Stimulated activated naive CD8-positive, alpha-beta T cell treated with anti-CD3 and anti-CD28 coated beads, Interleukin-15, Interleukin-2, amounts not matched to agents 100 ng/mL and 50 ng/mL, for 24 hours (primary cell): ENCODE measurements around the gene HENMT1.

Source experiments
- H3K27ac Mint-ChIP-seq: one replicate; pipeline ENCODE4 v1.8.0; 2021; ENCODE audit warnings: mild to moderate bottlenecking, mixed read lengths
- H3K27me3 Mint-ChIP-seq: one replicate; pipeline ENCODE4 v1.8.0; 2021; ENCODE audit warnings: mixed read lengths
- H3K36me3 Mint-ChIP-seq: one replicate; pipeline ENCODE4 v1.8.0; 2021; ENCODE audit warnings: low read depth, mixed read lengths
- H3K4me1 Mint-ChIP-seq: one replicate; pipeline ENCODE4 v1.8.0; 2021; ENCODE audit warnings: low read depth, mixed read lengths
- H3K4me3 Mint-ChIP-seq: one replicate; pipeline ENCODE4 v1.8.0; 2021; ENCODE audit warnings: mild to moderate bottlenecking, mixed read lengths
- H3K9me3 Mint-ChIP-seq: one replicate; pipeline ENCODE4 v1.8.0; 2021; ENCODE audit warnings: mixed read lengths

Gene HENMT1

GRCh38 chr1:108617724-108618056, 43.2 kb downstream of the HENMT1 start:
- Mint-ChIP-seq H3K27me3 (no peaks in the 10 kb centered on the region), H3K4me1 (no peaks in the 10 kb centered on the region), H3K27ac (no peak overlapping the region), H3K36me3 (peaks cover 23% of the 10 kb centered on the region), H3K9me3 (no peaks in the 10 kb centered on the region), H3K4me3 (no peak overlapping the region)

- Mint-ChIP-seq H3K4me3 (no peak overlapping the region), H3K27ac (no peak overlapping the region), H3K36me3 (peaks cover 20% of the 10 kb centered on the region), H3K9me3 (no peaks in the 10 kb centered on the region), H3K27me3 (no peaks in the 10 kb centered on the region), H3K4me1 (no peaks in the 10 kb centered on the region)
Observed at GRCh38 chr1:108617008-108617723, 43.7 kb downstream of the HENMT1 start.

- H3K27me3 Mint-ChIP-seq = no peaks in the 10 kb centered on the region
- no peaks in the 10 kb centered on the region for H3K9me3 Mint-ChIP-seq
- no peaks in the 10 kb centered on the region for H3K4me1 Mint-ChIP-seq
- peaks cover 9% of the 10 kb centered on the region for H3K36me3 Mint-ChIP-seq
- no peak overlapping the region for H3K4me3 Mint-ChIP-seq
- H3K27ac Mint-ChIP-seq = no peak overlapping the region
Observed at GRCh38 chr1:108615544-108615943, 45.3 kb downstream of the HENMT1 start.

GRCh38 chr1:108612496-108612895, 48.4 kb downstream of the HENMT1 start:
- Mint-ChIP-seq H3K4me1 (no peaks in the 10 kb centered on the region), H3K9me3 (no peaks in the 10 kb centered on the region), H3K36me3 (peaks cover 19% of the 10 kb centered on the region), H3K4me3 (no peak overlapping the region), H3K27ac (no peak overlapping the region), H3K27me3 (no peaks in the 10 kb centered on the region)

GRCh38 chr1:108611984-108612383, 48.9 kb downstream of the HENMT1 start:
- Mint-ChIP-seq H3K4me3 (no peak overlapping the region), H3K4me1 (no peaks in the 10 kb centered on the region), H3K9me3 (no peaks in the 10 kb centered on the region), H3K27ac (no peak overlapping the region), H3K27me3 (no peaks in the 10 kb centered on the region), H3K36me3 (peaks cover 19% of the 10 kb centered on the region)

- H3K4me1 Mint-ChIP-seq = no peaks in the 10 kb centered on the region
- H3K4me3 Mint-ChIP-seq = no peak overlapping the region
- H3K9me3 Mint-ChIP-seq = no peaks in the 10 kb centered on the region
- H3K27me3 Mint-ChIP-seq = no peaks in the 10 kb centered on the region
- peaks cover 19% of the 10 kb centered on the region for H3K36me3 Mint-ChIP-seq
- no peak overlapping the region for H3K27ac Mint-ChIP-seq
Observed at GRCh38 chr1:108610073-108610472, 50.8 kb downstream of the HENMT1 start.

- peaks cover 19% of the 10 kb centered on the region for H3K36me3 Mint-ChIP-seq
- H3K27ac Mint-ChIP-seq = no peak overlapping the region
- no peaks in the 10 kb centered on the region for H3K4me1 Mint-ChIP-seq
- H3K4me3 Mint-ChIP-seq = no peak overlapping the region
- H3K27me3 Mint-ChIP-seq = no peaks in the 10 kb centered on the region
- H3K9me3 Mint-ChIP-seq = no peaks in the 10 kb centered on the region
Observed at GRCh38 chr1:108609483-108610049, 51.3 kb downstream of the HENMT1 start.

- Mint-ChIP-seq H3K36me3 (peaks cover 23% of the 10 kb centered on the region), H3K27me3 (no peaks in the 10 kb centered on the region), H3K4me3 (no peak overlapping the region), H3K9me3 (no peaks in the 10 kb centered on the region), H3K4me1 (no peaks in the 10 kb centered on the region), H3K27ac (no peak overlapping the region)
Observed at GRCh38 chr1:108606478-108606877, 54.4 kb downstream of the HENMT1 start.

- Mint-ChIP-seq H3K27ac (no peak overlapping the region), H3K9me3 (no peaks in the 10 kb centered on the region), H3K27me3 (no peaks in the 10 kb centered on the region), H3K36me3 (peaks cover 23% of the 10 kb centered on the region), H3K4me1 (no peaks in the 10 kb centered on the region), H3K4me3 (no peak overlapping the region)
Observed at GRCh38 chr1:108605633-108606032, 55.3 kb downstream of the HENMT1 start.

GRCh38 chr1:108601708-108602410, 59.0 kb downstream of the HENMT1 start:
- Mint-ChIP-seq H3K27me3 (no peaks in the 10 kb centered on the region), H3K4me3 (no peak overlapping the region), H3K36me3 (peaks cover 4% of the 10 kb centered on the region)

GRCh38 chr1:108600504-108600903, 60.4 kb downstream of the HENMT1 start:
- Mint-ChIP-seq H3K4me3 (no peak overlapping the region), H3K9me3 (no peaks in the 10 kb centered on the region), H3K27ac (no peak overlapping the region), H3K27me3 (no peaks in the 10 kb centered on the region), H3K36me3 (peaks cover 4% of the 10 kb centered on the region), H3K4me1 (no peaks in the 10 kb centered on the region)

More at GRCh38 chr1:108601708-108602410, 59.0 kb downstream of the HENMT1 start:
- H3K4me1 Mint-ChIP-seq = no peaks in the 10 kb centered on the region
- no peak overlapping the region for H3K27ac Mint-ChIP-seq
- H3K9me3 Mint-ChIP-seq = no peaks in the 10 kb centered on the region

- no peak overlapping the region for H3K27ac Mint-ChIP-seq
- H3K9me3 Mint-ChIP-seq = no peaks in the 10 kb centered on the region
- H3K4me1 Mint-ChIP-seq = peaks cover 15% of the 10 kb centered on the region
- H3K36me3 Mint-ChIP-seq = peaks cover 4% of the 10 kb centered on the region
- H3K27me3 Mint-ChIP-seq = no peaks in the 10 kb centered on the region
- H3K4me3 Mint-ChIP-seq = no peak overlapping the region
Observed at GRCh38 chr1:108598340-108598739, 62.6 kb downstream of the HENMT1 start.
